Left ventricle myocardium inferior (tissue), 1 donor: ENCODE results near the gene FHAD1. TPM values are rescaled to one million over a fixed set of nuclear protein-coding genes. Genes with fewer than 3 reads are reported as not detected.

Experiments used
- DNase-seq: peaks from one replicate; pipeline ENCODE4 v3.0.0-alpha.2; 2020
- H3K27ac ChIP-seq: fragments of 200-600 bp; replicated peaks from 2 replicates; pipeline ENCODE4 v1.8.0; 2021
- H3K27me3 ChIP-seq: fragments of 200-600 bp; 2 replicates; pipeline ENCODE4 v1.8.0; 2021; ENCODE audit warnings: low read depth
- H3K36me3 ChIP-seq: fragments of 200-600 bp; 2 replicates; pipeline ENCODE4 v1.8.0; 2021
- H3K4me1 ChIP-seq: fragments of 200-600 bp; 2 replicates; pipeline ENCODE4 v1.8.0; 2021
- H3K4me3 ChIP-seq: fragments of 200-600 bp; 2 replicates; pipeline ENCODE4 v1.8.0; 2021; ENCODE audit warnings: mild to moderate bottlenecking, moderate library complexity
- H3K9me3 ChIP-seq: fragments of 200-600 bp; replicated peaks from 2 replicates; pipeline ENCODE4 v1.8.0; 2021
- intact Hi-C: fragments of 100-400 bp; cut with micrococcal nuclease; formaldehyde crosslinking; loops from one replicate; pipeline ENCODE4 v1.11.0; 2022
- total RNA-seq: library from RNA; stranded (reverse); fragmentation: NEBNext Ultra II Directional; extraction: Animal tissue kit (Norgen Biotek cat#: 25700); gene quantifications from one replicate; pipeline ENCODE4 v1.2.1, GENCODE V29; 2021
- TF ChIP-seq, protein P1 (sequence below): fragments of 200-600 bp; IDR thresholded peaks from 2 replicates; pipeline ENCODE4 v1.8.0; 2021; ENCODE audit warnings: antibody characterized with exemption, mild to moderate bottlenecking, borderline replicate concordance
- donor health status: DM: no; HTN: yes; CAD: no; lungs with severe emphysema.

Gene FHAD1
- total RNA-seq, 1 donor from 2014 or later = not detected

DNA sequence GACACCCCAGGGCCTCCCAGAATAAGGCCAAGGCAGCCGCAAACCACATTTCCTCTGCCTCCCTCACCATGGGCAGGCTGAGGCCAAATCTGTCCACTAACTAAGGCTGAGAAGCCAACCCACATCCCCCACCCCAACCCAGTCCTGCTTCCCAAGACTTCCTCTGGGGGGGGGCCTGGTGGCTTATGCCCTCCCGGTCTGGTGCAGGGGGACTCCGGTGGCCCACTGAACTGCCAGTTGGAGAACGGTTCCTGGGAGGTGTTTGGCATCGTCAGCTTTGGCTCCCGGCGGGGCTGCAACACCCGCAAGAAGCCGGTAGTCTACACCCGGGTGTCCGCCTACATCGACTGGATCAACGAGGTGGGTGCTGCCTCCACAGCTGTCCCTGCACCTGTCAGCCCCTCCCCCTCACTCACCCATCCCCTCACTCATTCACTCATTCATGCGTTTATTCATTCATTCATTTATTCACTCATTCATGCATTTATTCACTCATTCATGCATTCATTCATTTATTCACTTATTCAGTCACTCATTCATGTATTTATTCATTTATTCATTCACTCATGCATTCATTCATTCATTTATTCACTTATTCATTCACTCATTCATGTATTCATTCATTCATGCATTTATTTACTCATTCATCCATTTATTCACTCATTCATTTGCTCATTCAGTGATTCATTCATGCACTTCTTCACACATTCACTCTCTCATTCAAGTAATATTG is 198.5 kb downstream of the FHAD1 start:
- H3K4me3 ChIP-seq = no peak overlapping the region
- H3K27me3 ChIP-seq = peaks cover 31% of the 10 kb centered on the region
- H3K9me3 ChIP-seq = no peaks in the 10 kb centered on the region
- no peak overlapping the region for H3K27ac ChIP-seq
- no peaks in the 10 kb centered on the region for H3K4me1 ChIP-seq
- TF ChIP-seq, protein P1, sequence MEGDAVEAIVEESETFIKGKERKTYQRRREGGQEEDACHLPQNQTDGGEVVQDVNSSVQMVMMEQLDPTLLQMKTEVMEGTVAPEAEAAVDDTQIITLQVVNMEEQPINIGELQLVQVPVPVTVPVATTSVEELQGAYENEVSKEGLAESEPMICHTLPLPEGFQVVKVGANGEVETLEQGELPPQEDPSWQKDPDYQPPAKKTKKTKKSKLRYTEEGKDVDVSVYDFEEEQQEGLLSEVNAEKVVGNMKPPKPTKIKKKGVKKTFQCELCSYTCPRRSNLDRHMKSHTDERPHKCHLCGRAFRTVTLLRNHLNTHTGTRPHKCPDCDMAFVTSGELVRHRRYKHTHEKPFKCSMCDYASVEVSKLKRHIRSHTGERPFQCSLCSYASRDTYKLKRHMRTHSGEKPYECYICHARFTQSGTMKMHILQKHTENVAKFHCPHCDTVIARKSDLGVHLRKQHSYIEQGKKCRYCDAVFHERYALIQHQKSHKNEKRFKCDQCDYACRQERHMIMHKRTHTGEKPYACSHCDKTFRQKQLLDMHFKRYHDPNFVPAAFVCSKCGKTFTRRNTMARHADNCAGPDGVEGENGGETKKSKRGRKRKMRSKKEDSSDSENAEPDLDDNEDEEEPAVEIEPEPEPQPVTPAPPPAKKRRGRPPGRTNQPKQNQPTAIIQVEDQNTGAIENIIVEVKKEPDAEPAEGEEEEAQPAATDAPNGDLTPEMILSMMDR = no peak
- H3K36me3 ChIP-seq = no peaks in the 10 kb centered on the region
- intact Hi-C loops = no loop called here
- DNase-seq = no peak

DNA sequence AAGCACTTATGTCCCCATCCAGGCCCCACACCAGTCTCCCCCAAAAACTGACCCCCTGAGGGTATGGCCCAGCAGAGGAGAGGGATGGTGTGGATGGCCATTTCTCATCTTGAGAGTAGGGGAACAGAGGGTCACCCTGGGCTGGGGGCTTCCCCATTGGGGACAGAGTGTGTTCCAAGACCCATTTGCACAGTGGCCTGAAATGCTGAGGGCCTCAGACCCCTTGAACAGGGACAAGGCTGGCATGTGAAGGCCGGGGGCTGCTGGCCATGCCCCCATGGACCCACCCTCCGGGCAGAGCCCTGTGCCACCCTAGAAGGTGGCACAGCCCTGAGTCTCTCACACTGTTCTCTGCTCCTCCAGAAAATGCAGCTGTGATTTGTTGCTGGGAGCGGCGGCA is 199.2 kb downstream of the FHAD1 start:
- Histone ChIP-seq H3K27ac (no peak overlapping the region), H3K4me3 (no peak overlapping the region), H3K27me3 (peaks cover 31% of the 10 kb centered on the region), H3K9me3 (peaks cover 4% of the 10 kb centered on the region), H3K36me3 (no peaks in the 10 kb centered on the region), H3K4me1 (no peaks in the 10 kb centered on the region)
- TF ChIP-seq, protein P1 = no peak
- DNase-seq = no peak
- intact Hi-C loops = no loop called here

Other genes with a start within 250 kb of the FHAD1 start
- gene TMEM51, start 93.5 kb upstream of the FHAD1 start, total RNA-seq = 4.1 TPM
- 15.0 TPM for gene EFHD2, start 162.7 kb downstream of the FHAD1 start, total RNA-seq
- gene CTRC, start 191.2 kb downstream of the FHAD1 start, total RNA-seq = not detected
- gene CELA2A, start 209.5 kb downstream of the FHAD1 start, total RNA-seq = not detected
- gene CELA2B, start 228.9 kb downstream of the FHAD1 start, total RNA-seq = not detected